ENCODE data around the gene SNRPA1. TPM values are rescaled to one million over a fixed set of nuclear protein-coding genes. Genes with fewer than 3 reads are reported as not detected.

SNRPA1 gene
- polyA plus RNA-seq, 1 experiment: 57.0 TPM

DNA sequence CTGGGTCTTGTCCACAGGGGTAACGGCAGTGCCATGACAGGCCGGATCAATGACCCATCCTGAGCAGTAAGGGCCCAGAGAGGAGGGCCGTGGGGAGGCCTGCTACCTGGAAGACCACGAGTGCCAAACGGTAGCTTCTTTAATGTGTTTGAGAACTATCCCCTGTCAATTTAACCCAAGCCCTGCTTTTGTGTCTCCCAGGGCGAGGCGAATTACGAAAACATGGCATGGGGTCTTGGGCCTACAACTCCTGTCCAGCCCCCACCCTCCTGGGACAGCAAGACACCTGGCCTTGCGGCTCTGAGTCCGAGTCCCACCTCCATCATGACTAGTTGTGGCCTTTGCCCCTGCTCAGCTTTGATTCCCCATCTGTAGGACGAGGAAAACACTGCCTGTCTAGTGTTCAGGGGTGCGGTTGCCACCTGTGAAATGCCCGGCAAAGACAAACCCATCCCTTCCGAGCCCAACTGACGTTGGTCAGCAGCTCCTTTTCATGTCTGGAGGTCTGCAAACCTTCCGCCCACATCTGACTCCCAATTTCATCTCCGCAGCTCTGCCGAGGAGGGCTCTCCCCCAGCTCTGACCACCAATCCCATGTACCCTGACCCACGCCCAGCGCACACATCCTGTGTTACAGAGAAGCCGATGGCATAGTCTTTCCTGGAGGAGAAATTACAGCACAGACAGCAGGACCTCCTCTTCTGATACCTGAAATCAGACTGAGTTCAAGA is 28.9 kb upstream of the SNRPA1 start:
- H3K4me3 ChIP-seq (ENCODE audit: low read depth, low read length): no peak overlapping the region
- no peak for DNase-seq (ENCODE audit: low read depth, low spot score)
- ChIA-PET POLR2A (no interaction called here), CTCF (interaction anchor here (1.2 kb wide), 1 partner anchor 24 kb away, joined by 7 read pairs; no protein-coding TSS in a partner anchor)
- H3K27ac ChIP-seq (ENCODE audit: low read depth, low read length): no peak overlapping the region
- no peaks in the 10 kb centered on the region; the same call in 1 of the 2 replicates for H3K9me3 ChIP-seq (ENCODE audit: control insufficient read depth, insufficient read depth, low read length)
- peaks cover 27% of the 10 kb centered on the region for H3K27me3 ChIP-seq (ENCODE audit: control insufficient read depth, insufficient read depth, low read length)
- TF ChIP-seq, protein P1, sequence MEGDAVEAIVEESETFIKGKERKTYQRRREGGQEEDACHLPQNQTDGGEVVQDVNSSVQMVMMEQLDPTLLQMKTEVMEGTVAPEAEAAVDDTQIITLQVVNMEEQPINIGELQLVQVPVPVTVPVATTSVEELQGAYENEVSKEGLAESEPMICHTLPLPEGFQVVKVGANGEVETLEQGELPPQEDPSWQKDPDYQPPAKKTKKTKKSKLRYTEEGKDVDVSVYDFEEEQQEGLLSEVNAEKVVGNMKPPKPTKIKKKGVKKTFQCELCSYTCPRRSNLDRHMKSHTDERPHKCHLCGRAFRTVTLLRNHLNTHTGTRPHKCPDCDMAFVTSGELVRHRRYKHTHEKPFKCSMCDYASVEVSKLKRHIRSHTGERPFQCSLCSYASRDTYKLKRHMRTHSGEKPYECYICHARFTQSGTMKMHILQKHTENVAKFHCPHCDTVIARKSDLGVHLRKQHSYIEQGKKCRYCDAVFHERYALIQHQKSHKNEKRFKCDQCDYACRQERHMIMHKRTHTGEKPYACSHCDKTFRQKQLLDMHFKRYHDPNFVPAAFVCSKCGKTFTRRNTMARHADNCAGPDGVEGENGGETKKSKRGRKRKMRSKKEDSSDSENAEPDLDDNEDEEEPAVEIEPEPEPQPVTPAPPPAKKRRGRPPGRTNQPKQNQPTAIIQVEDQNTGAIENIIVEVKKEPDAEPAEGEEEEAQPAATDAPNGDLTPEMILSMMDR (IDR thresholded peaks at IDR 0.05; ENCODE audit: low read depth, low read length): no peak

DNA sequence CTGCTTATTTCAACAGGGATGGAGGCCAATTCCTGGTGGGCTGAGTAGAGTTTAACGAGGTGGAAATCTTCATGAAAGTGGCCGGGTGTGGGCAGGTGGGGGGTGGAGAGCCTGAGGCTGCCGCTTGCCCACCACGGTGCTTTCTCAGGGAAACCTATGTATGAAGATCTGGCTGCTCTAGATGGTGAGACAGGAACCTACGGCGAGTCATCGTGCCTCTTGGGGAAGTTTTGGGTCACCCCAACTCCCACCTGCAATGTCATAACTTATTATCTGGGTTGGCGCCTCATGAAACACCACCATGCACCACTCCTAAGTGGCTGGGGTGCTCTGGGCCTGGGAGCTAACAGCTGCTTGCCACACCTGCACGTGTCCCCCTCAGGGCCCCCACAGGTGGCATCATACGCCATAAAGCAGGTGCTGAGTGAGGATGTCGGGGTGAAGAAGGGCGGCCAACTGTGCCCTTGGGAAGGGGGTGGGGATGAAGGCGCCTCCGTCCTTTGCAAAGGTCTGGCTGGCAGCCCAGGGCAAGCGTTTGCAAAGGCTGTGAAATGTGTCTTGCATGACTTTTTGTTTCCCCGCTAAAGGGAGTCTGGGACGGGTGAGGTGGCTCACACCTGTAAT is 27.9 kb upstream of the SNRPA1 start:
- H3K27me3 ChIP-seq (ENCODE audit: control insufficient read depth, insufficient read depth, low read length): peaks cover 29% of the 10 kb centered on the region
- POLR2A ChIA-PET: no interaction called here
- no peak overlapping the region for H3K4me3 ChIP-seq (ENCODE audit: low read depth, low read length)
- H3K9me3 ChIP-seq (ENCODE audit: control insufficient read depth, insufficient read depth, low read length): no peaks in the 10 kb centered on the region; the same call in 1 of the 2 replicates
- H3K27ac ChIP-seq (ENCODE audit: low read depth, low read length): no peak overlapping the region
- TF ChIP-seq, protein P1 (IDR thresholded peaks at IDR 0.05; ENCODE audit: low read depth, low read length): no peak
- no peak for DNase-seq (ENCODE audit: low read depth, low spot score)
- CTCF ChIA-PET: interaction anchor here (1.2 to 1.4 kb wide), 2 partner anchors 23 to 53 kb away, joined by 3 to 7 read pairs; no protein-coding TSS in a partner anchor

DNA sequence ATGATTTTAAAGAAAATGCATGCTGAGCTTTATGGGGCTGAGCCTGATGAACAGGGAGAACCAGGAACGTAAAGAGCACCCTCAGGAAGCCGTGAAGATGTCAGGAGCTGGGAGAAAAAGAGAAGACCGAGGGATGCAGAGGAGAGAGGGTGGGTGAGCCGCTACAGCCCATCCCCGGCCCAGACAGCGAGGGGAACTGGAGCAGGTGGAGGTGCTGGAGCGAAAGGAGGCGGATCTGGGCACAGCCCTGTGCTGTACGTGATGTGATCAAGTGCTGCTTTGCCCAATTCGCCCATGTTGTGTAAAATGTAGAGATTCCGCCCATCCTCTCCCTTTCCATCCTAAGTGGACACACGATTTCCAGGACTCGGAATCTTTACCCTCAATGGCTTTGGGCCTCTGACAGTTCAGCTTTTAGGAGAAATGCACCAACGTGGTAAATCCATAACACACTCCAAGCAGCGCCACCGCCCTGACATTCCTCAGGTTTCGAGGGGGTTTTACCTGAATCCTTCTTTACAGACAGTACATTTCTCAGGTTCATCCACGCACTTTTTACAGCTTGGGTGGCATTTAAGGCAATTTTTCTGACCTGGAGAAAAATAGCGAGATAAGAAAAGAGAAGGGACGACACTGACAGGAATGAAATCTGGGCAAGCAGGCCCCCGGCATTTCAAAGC is 27.1 kb upstream of the SNRPA1 start:
- DNase-seq (ENCODE audit: low read depth, low spot score): no peak
- POLR2A ChIA-PET: no interaction called here
- no peak overlapping the region for H3K4me3 ChIP-seq (ENCODE audit: low read depth, low read length)
- peaks cover 31% of the 10 kb centered on the region for H3K27me3 ChIP-seq (ENCODE audit: control insufficient read depth, insufficient read depth, low read length)
- CTCF ChIA-PET: interaction anchor here (1.4 kb wide), 1 partner anchor 54 kb away, joined by 3 read pairs; no protein-coding TSS in a partner anchor
- TF ChIP-seq, protein P1 (IDR thresholded peaks at IDR 0.05; ENCODE audit: low read depth, low read length): no peak
- no peaks in the 10 kb centered on the region; the same call in 1 of the 2 replicates for H3K9me3 ChIP-seq (ENCODE audit: control insufficient read depth, insufficient read depth, low read length)
- no peak overlapping the region for H3K27ac ChIP-seq (ENCODE audit: low read depth, low read length)

DNA sequence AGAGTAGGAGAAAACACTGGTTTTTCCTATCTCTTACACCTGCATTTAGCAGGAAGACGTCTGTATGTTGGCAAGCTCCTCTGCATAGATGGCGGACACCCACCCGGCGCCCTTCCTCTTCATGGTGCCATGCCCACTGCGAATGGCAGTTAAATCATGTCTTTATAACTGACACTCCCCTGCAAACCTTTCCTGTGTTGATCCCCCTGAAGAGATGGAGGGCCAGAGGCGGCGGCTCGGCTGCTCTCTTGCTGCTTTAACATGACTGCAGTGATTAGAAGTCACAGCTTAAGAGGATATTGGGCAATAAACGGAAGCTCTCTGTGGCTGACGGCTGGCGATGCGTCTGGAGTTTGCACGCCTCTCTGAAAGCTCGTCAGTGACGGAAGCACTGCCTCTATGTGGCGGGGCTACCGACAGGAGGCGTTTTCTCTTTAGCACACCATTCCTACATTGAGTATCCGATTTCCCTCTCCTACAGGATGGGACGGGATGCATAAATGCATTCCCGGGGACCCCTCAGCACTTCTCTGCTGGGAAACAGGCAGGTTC is 25.5 kb upstream of the SNRPA1 start:
- H3K4me3 ChIP-seq (ENCODE audit: low read depth, low read length): no peak overlapping the region
- peaks cover 36% of the 10 kb centered on the region for H3K27me3 ChIP-seq (ENCODE audit: control insufficient read depth, insufficient read depth, low read length)
- TF ChIP-seq, protein P1 (IDR thresholded peaks at IDR 0.05; ENCODE audit: low read depth, low read length): peak; percentile 52
- ChIA-PET CTCF (interaction anchor here (0.7 to 3.7 kb wide), 3 partner anchors 21 to 321 kb away, joined by 4 to 30 read pairs (median 7); no protein-coding TSS in a partner anchor), POLR2A (no interaction called here)
- H3K27ac ChIP-seq (ENCODE audit: low read depth, low read length): no peak overlapping the region
- no peaks in the 10 kb centered on the region; the same call in 1 of the 2 replicates for H3K9me3 ChIP-seq (ENCODE audit: control insufficient read depth, insufficient read depth, low read length)
- DNase-seq (ENCODE audit: low read depth, low spot score): no peak
